HG02852 (cell line): ENCODE measurements around the gene CCDC181.
A peak's percentile ranks its signal among the peaks of the same experiment; 100 is the strongest.
"Not testable (repeated sequence)": the region's sequence is repeated elsewhere in the genome, so short reads cannot be mapped to it uniquely, and the experiment has no call there.

ENCODE experiments used
- ATAC-seq: cut with Tn5 transposase; IDR thresholded peaks from one replicate; pipeline ENCODE4 v1.9.1; 2021; ENCODE audit warnings: mild to moderate bottlenecking, moderate library complexity; ENCODE audit not compliant: unreplicated experiment

CCDC181 gene

DNA sequence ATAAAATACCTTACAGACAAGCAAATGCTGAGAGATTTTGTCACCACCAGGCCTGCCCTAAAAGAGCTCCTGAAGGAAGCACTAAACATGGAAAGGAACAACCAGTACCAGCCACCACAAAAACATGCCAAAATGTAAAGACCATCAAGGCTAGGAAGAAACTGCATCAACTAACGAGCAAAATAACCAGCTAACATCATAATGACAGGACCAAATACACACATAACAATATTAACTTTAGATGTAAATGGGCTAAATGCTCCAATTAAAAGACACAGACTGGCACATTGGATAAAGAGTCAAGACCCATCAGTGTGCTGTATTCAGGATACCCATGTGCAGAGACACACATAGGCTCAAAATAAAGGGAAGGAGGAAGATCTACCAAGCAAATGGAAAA, 24.7 kb downstream of the CCDC181 start:
- ATAC-seq: not testable (repeated sequence)

GRCh38 chr1:169395955-169396354, 31.3 kb downstream of the CCDC181 start:
- no peak for ATAC-seq

- ATAC-seq: no peak
Measured at GRCh38 chr1:169392406-169392805, 34.9 kb downstream of the CCDC181 start.

DNA sequence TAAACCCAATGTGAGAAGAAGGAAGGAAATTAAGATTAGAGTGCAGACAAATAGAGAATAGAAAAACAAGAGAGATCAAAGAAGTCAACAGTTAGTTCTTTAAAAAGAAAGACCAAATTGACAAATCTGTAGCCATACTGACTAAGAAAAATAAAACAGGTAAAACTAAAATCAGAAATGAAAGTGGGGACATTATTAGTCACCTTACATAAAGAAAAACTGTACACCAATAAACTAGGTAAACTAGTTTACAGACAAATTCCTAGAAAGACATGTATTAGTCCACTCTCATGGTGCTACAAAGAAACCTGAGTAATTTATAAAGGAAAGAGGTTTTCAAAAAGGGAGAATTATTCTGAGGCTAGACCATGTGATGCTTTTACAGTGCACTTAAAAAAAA, 37.0 kb downstream of the CCDC181 start:
- peak; percentile 95 for ATAC-seq

GRCh38 chr1:169387399-169387798, 39.9 kb downstream of the CCDC181 start:
- ATAC-seq: no peak

DNA sequence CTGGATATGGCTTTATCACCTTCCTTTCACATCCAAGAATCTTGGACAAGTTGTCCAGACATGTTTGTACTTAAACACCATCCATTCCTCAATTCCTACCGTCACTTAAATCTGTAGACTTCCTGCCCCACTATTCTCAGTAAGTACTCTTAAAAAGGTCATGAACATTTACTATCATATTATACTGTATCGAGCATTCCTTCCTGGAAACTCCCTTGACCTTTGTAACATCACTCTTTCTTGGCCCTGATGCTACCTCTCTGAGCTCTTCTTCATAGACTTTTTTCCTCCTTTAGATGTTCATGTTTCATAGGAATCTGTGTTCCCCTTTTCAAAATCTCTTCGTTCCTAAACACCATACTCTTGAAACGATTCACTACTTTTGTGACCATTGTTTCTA, 43.8 kb downstream of the CCDC181 start:
- ATAC-seq: no peak

DNA sequence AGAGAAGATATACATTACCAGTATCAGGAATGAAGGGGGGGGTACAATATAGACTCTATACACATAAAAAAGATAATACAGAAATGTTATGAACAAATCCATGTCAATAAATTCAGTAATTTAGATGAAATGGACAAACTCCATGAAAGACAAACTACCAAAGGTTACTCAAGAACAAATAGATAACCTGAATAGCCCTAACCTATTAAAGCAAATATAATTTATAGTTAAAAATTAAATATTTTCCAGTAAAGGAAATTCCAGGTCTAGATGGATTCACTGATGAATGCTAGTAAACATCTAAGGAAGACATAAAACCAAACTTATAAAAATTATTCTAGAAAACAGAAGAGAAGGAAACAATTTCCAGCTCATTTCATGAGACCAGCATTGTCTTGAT, 46.1 kb downstream of the CCDC181 start:
- no peak for ATAC-seq

DNA sequence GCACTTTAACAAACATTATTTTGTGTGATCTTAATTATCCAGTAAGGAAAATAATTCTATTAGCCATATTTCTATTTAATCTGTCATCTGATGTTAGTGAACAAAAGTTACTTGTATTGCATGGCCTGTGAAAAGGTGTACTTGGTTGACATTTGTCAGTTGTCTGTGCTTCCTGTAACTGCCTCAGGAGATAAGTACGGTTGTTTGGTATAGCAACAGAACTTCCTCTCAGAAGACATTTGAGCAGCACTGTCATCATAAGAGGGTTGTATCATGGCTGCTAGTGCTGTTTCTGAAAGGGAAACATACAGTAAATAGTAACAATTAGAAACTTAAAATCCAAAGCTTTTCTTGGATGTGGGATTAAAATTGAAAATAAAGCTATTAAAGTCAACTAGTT, 55.9 kb downstream of the CCDC181 start:
- ATAC-seq: no peak

- ATAC-seq: no peak
Measured at GRCh38 chr1:169368406-169368769, 58.9 kb downstream of the CCDC181 start.

GRCh38 chr1:169367686-169368405, 59.4 kb downstream of the CCDC181 start, which contains the start of the genes BLZF1 and NME7:
Gene BLZF1, plus strand, starts transcription at chr1:169368195. Its CDS starts 1,328 bp downstream, at chr1:169369523.
Gene NME7, minus strand, starts transcription at chr1:169367797. Its CDS starts 87 bp downstream, at chr1:169367710.
- peak; percentile 96 for ATAC-seq

- ATAC-seq: no peak
Measured at GRCh38 chr1:169367096-169367685, 60.1 kb downstream of the CCDC181 start.

- ATAC-seq: no peak
Measured at GRCh38 chr1:169364948-169365347, 62.3 kb downstream of the CCDC181 start.

DNA sequence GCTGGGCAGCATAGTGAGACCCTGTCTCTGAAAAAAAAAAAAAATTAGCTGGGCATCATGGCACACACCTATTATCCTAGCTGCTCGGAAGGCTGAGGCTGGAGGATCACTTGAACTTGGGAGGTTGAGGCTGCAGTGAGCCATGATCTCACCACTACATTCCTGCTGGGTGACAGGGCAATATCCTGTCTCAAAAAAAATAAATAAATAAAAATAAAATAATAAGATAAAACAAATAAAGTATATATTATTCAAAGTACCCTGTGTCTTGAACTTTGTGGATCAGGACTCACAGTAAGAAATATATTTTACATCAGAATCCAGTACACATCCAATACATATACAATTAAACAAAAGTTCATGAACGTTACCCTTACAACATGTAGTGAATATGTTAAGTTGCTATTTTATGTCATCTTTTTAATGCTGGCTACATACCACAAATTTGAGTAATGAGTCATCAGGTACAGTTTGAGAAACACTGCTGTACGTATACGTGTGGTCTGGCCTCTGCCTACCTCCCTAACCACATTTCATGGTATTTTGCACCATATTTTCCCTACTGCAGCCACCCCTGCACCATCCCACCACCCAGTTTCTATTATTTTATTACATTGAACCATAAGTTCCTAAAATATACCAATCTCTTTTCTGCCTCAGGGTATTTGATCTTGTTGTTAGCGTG, 64.1 kb downstream of the CCDC181 start:
- ATAC-seq: peak; percentile 35

GRCh38 chr1:169361281-169361680, 66.0 kb downstream of the CCDC181 start:
- no peak for ATAC-seq

DNA sequence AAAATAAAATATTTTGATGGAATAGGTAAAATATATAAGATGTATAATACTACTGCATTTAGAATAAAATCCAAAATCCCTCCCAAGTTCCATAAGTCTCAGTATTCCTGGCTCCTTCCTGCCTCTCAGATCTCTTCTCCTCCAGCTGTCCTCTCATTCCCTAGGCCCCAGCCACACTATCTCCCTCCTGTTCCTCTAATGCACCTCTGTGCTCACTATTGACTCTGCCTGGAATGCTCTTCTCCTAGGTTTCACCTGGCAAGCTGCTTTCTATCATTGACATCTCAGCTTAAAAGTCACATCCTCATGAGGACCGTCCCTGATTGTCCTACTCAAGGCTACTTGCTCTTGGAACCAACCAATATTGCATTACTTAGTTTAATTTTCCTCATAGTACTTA, 66.9 kb downstream of the CCDC181 start:
- ATAC-seq: no peak

GRCh38 chr1:169348383-169349036, 78.8 kb downstream of the CCDC181 start:
- no peak for ATAC-seq

- no peak for ATAC-seq
Measured at GRCh38 chr1:169347688-169348382, 79.4 kb downstream of the CCDC181 start.

- no peak for ATAC-seq
Measured at GRCh38 chr1:169346036-169346589, 81.2 kb downstream of the CCDC181 start.

DNA sequence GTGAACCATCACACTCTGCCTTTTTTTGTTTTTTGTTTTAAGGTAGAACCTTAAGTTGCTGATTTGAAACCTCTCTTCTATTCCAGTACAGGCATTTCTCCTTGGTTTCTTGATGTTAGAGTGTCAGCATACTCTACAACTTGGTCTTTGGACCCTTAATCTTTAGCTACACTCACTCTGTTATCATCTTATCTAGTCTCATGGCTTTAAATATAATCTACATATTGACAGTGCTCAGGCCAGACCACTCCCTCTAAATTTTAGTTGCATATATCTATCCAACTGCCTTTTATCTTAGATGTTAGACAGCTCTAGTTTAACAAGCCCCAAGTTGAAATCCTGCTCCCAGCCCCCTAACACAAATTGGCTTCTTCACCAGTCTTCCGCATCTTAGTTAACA, 81.8 kb downstream of the CCDC181 start:
- no peak for ATAC-seq
